AG10803 (cell line): ENCODE results near the gene NKRF.

Experiments used
- DNase-seq: peaks from one replicate; pipeline ENCODE4 v3.0.0; 2010; ENCODE audit warnings: low read depth
- H3K4me3 ChIP-seq: 2 replicates; pipeline ENCODE4 v1.5.1; 2011; ENCODE audit warnings: mild to moderate bottlenecking, low read length, control low read depth
- CTCF ChIP-seq: conservative IDR thresholded peaks from 2 replicates; pipeline ENCODE4 v1.5.1; 2011; ENCODE audit warnings: mild to moderate bottlenecking, low read length, control low read depth, inconsistent platforms

NKRF gene

GRCh38 chrX:119570351-119570835 is 35.8 kb downstream of the NKRF start:
- DNase-seq = no peak
- TF ChIP-seq CTCF = no peak
- no peak overlapping the region for H3K4me3 ChIP-seq

GRCh38 chrX:119565107-119565663 is 41.0 kb downstream of the NKRF start, which contains the start of gene STEEP1:
Gene STEEP1 (minus strand): TSS chrX:119565409. CDS start chrX:119565355, 54 bp downstream.
- peak within 1 kb of the TSS; percentile 68 for H3K4me3 ChIP-seq
- TF ChIP-seq CTCF = no peak
- DNase-seq = peak; percentile 91

GRCh38 chrX:119552508-119552907 is 53.7 kb downstream of the NKRF start:
- no peak overlapping the region for H3K4me3 ChIP-seq
- TF ChIP-seq CTCF = no peak
- DNase-seq = peak; percentile 61

DNA sequence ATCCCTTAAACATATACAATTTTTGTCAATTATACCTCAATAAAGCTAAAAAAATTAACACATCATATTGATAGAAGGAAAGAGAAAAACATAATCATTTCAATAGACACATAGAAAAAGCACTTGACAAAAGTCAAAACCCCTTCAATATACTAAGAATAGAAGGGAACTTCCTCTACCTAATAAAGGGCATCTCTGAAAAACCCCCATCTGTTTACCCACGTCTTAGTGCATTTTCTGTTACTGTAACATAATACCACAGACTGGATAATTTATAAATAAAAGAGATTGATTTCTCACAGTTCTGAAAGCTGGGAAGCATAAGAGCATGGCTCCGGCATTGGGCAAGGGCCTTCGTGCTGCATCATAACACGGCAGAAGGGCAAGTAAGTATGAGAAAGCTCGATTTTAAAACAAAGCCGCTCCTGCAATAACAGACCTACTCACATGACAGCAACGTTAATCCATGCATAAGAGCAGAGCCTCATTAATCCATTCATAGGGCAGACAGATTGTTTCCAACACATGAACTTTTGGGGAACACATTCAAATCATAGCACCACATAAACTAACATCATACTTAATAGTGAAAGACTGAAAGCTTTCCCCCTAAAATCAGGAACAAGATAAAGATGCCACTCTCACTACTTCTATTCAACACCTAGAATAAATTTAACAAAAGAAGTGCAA is 56.8 kb downstream of the NKRF start:
- no peak overlapping the region for H3K4me3 ChIP-seq
- DNase-seq = no peak
- no peak for TF ChIP-seq CTCF

GRCh38 chrX:119541188-119541587 is 65.0 kb downstream of the NKRF start:
- TF ChIP-seq CTCF = no peak
- DNase-seq = peak; percentile 72
- no peak overlapping the region for H3K4me3 ChIP-seq

- TF ChIP-seq CTCF = no peak
- H3K4me3 ChIP-seq = no peak overlapping the region
- DNase-seq = no peak
These were observed 66.4 kb downstream of the NKRF start for GRCh38 chrX:119539872-119540271.
